ENCODE data around the gene BSND.

BSND gene

DNA sequence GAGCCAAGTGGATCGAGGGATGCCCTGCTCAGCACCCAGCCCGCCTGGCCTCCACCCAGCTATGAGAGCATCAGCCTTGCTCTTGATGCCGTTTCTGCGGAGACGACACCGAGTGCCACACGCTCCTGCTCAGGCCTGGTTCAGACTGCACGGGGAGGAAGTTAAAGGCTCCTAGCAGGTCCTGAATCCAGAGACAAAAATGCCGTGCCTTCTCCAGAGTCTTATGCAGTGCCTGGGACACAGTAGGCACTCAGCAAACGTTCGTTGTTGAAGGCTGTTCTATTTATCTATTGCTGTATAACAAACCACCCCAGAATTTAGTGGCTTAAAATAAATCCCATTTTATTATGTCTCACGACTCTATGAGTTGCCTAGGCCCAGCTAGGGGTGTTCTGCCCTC lies 6.8 kb upstream of the BSND start:
- no peak for DNase-seq (ENCODE audit: low spot score)

DNA sequence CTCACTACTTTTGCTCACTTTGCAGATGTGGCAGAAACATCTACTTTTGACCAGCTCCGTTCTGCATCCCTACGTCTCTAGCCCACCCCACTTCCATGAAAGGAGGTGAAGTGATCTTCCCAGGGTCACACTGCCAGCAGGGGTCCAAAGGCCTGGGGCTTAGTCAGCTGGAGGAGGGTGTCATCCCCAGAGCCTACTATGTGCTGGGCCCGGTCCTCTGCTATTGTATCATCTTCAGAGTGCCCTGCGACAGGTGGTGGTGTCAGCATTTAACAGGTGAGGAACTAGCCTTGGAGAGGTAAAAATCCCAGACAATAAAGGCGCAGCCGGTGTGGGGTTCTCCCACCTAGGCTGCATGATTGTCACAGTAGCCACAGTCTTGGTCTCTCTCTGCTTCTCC lies 5.6 kb upstream of the BSND start:
- DNase-seq (ENCODE audit: low spot score) = no peak

DNA sequence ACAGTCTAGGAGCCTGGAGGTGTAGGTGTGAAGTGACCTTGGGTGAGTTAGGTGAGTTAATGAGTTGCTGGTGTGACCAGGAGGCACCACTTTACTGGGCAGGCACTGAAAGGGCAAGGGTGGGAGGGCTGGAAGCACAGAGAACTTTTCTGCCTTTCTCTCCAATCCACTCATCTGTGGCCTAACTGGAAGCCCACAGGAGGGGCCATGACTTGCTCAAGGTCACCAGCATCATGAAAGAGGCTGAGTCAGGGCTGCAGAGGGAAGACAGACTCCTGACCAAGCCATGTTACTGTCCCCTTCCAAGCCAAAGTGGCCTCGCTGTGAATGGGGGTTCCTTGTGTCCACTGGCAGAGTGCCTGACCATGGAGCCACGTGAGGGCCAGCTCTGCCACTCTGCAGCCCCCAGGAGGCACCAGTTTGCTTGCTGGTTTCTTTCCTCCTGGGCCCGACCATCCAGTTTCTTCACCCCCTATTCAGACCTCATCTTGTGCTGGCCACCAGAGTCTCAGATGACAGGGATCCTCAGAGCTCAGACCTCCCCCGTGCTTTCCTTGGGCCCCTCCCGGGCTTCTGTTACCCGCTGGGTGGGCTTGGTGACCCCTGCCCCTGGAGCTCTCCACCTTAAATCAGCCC lies 4.3 kb upstream of the BSND start:
- no peak for DNase-seq (ENCODE audit: low spot score)

DNA sequence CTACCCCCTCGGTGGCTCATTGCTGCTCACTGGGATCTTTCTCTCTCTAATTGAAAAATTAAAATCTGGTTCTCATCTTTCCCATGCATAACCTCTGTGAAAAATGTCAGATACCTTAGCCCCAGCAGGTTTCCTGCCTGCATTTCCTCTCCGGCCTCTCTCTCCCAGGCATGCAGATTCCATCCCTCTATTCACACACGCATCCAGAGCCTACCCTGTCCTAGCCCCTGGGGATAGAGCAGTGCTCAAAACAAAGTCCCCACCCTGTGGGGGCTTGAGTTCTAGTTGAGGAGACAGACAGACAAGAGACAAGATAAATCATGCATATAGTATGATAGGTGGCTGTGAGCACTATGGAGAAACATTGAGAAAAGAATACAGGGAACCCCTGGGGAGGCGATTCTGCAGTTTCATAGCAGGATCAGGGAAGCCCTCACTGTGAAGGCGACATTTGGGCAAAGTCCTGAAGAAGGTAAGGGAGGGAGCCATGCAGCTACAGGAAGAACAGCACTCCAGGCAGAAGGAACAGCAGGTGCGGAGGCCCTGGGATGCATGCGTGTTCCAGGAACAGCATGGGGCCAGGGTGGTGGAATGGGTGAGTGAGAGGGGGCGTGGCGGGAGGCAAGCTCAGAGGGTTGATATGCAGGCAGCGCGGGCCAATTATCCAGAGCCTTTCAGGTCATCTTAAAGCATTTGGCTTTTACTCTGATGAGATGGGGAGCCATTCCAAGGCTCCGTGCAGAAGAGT lies 3.5 kb upstream of the BSND start:
- DNase-seq (ENCODE audit: low spot score) = no peak

DNA sequence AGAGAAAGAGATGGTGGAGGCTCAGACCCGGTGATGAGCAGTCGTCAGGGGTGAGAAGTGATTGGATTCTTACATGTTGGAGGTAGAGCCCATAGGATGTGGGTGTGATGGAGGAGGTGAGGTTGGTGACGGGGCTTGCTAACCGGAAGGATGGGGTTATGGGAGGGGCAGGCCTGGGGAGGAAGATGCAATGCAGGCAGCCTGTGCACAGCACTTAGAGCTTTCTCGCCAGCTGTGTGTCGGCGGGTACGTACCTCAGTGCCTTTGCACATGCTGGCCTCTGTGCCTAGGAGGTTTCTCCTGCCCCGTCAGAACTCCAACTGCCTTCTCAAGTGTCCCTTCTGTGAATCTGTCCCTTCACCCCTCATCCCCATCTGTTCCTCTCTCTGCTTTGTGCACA lies 2.9 kb upstream of the BSND start:
- DNase-seq (ENCODE audit: low spot score) = no peak

DNA sequence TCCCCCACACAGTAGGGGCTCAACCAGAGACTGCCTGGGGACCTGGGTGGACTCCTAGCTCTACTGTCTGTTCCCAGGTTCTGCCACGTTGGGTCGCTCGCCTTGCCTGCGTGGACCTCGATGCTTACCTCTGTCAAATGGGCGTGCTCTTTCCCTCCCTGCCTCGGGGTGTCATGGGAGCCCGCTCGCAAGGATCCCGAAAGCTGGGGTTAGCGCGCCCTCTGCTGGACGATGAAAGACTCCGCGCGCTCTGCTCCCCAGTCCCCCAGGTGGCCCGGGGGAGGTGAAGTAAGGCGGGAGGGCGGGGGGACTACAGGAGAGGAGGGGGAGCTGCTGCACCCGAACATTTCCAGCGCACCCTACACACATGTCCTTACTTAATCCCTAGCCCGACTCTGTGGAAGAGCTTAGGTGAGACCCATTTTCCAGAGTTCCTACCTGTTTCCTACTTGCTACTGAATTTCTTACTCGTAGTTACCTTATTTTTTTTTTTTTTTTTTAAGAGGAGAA lies 2.3 kb upstream of the BSND start:
- peak; percentile 93 for DNase-seq (ENCODE audit: low spot score)

DNA sequence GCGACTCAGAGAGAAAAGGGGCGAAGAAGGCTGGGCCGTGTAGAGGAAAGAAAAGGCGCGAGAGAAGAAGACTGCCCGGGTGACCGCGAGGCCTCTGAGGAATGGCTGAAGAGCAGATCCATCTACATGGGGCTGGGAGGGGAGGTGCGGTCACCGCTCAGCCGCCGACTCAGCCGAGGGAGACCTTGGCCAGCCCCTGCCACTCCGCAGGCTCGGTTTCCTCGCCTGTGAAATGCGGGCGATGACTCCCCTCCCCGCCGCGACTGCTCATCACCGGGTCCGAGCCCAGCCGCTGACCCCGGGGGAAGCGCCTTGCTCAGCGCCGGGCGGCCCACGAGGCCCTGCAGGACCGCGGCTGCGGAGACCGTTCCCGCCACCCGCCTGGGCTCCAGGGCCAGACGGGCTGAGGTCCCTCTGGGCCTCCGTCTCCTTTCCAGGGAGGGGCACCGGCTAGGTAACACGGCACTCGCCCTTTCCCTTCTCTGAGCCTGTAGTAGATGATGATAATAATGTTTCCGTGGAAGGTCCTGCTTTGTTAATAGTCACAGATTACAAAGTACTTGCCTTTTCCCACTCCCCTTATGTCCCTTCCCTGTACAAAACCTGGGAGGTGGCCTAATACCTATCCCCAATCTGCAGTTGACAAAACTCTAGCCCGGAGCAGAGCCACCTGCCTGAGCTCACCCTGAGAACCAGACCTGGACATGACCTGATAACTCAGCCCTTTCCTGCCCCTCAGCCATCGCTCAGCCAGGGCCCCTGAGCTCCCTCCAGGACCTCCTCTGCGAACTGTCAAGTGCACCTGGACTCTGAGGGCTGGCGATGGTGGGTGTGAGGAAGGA lies 1.6 kb upstream of the BSND start:
- DNase-seq (ENCODE audit: low spot score) = peak; percentile 59

DNA sequence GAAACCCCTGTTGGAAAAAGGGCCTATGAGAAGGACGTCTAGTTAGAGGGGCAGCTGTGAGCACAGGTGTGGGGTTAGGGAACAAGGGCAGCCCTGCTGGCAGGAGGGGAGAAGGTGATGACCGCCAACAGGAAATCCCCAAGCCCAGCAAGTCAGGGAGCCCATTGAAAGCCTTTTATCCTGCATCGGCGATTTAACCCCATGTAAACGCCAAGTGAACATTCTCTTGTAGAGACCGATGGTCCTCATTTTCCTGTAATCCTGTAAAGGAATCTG lies 1.1 kb upstream of the BSND start:
- DNase-seq (ENCODE audit: low spot score) = no peak

DNA sequence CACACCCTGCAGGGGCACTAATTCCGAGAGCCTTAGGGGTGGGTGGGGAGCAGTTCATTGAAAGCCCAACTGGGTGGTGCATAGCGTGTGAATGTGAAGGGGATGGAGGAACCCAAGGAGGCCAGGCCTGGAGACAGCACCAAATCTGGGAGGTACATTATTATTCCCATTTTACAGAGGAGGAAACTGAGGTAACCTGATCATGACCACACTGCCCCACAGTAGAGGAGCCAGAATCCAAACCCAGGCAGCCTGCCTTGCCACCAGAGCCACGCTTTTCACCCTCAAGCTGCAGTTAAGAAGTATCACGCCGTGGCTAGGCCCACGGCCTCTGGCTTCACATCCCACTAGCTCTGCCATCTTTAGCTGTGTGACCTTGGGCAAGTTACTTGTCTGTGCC lies 633 bp upstream of the BSND start:
- no peak for DNase-seq (ENCODE audit: low spot score)

DNA sequence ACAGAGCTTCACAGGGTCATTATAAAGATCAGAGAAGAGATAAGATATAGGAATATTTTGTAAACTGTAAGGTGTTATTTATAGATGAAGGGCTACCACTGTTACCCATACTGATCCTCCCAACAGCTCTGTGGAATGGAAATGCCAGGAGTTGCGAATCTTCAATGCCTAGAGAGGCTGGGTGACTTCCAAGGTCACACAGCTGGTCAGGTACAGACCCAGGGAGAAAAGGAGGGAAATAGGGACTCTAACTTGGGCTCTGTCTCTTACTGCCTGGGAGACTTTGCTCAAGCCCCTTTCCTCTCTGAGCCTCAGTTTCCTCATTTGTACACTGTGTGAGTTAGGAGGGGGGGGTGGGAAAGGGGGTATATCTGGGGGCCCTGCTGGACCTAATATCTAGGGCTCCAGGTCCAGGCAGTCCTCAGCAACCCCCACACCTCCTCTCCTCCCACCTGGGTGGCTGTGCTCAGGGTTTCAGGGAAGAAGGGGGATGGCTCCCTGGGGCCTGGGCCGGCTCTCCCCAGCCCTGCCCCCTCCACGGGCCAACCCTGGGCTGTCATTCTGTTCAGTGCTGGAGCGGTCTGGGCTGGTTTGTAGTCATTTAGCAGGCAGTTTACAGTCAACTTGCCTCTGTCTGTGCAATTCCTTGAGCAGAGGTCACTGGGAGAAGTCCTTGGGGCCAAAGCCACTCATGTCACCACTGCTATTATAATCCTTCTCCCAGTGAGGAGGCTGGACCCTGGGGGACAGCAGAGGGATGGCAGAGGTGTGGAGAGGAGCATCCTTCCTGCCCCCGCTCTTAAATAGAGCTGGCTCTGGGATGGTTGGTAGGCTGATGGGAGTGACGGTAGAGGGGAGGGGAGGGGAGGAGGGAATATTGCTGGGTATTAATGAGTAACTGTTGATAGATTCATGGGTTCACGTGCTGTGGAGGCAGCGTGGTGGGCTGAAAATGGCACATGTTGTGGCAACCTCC lies 1.7 kb downstream of the BSND start:
- no peak for DNase-seq (ENCODE audit: low spot score)

DNA sequence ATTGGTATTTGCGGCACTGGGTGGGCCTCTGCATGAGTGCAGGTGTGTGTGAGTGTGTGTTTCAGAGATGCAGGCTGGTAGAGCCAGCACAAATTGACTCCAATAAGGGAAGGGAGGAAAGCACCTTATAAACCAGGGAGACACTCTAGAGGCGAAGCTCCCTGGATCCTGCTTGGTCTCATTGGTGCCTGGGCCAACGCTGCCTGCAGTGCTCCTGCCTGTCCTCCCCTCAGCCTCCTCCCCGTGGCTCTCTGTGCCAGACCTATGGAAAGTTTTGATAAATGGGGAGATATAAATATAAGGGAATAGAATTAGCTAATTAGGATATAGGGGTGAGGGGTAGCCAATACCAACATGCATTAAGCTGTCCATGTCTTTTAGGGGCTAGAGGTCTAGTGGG lies 2.6 kb downstream of the BSND start:
- no peak for DNase-seq (ENCODE audit: low spot score)

DNA sequence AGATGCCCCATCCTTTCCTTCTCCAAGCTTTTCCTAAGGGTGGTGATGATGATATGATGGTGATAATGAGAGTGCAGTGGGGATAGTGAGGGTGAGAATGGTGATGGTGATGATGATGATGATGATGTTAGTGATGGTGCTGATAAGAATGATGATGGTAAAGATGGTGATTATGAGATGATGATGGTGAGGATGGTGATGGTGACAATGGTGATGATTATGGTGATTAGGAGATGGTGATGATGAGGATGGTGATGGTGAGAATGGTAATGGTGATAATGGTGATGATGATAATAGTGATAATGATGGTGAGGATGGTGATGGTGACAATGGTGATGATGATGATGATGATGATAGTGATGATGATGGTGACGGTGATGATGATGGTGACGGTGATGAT lies 4.0 kb downstream of the BSND start:
- DNase-seq (ENCODE audit: low spot score) = no peak

DNA sequence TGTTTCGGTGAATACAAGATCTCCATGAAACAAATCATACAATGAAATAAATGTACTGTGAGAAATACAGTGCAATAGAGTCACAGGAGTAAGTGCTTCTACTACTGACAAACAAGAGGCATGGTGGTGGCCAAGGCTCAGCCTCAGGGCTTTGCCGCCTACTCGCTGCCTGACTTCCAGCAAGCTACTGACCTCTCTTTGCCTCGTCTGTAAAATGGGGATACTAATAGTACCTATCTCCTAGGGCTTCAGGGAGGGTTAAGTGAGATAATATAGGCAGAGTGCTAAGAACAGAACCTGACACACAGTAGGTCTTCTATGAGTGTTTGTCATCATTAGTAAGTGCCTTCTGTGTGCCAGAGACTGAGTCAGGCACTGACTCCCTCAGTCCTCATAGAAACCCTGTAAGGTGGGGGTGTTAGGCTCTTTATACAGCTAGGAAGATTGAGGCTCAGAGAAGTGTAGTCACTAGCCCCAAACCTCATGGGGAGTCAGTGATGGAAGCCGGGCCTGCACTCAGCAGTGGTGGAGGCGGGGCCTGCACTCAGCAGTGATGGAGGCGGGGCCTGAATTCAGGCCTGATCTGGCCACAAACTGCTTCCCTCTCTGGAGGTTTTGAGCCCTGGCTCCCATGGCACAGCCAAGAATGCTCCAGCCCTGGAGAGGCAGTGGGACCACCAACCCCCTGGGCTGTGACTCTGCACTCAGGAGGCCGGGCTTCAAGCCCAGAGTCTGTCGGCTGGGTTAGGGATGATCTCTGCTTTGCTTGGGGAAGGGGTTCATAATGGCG lies 6.8 kb downstream of the BSND start:
- no peak for DNase-seq (ENCODE audit: low spot score)

DNA sequence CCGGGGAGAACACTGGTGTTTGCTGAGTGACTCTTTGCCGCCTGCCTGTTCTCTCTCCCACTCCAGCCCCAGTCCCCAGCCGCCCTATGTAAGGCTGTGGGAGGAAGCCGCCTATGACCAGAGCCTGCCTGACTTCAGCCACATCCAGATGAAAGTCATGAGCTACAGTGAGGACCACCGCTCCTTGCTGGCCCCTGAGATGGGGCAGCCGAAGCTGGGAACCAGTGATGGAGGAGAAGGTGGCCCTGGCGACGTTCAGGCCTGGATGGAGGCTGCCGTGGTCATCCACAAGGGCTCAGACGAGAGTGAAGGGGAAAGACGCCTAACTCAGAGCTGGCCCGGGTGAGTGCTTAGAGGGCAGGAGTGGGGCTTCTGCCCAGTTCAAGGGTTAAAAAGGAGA lies 8.2 kb downstream of the BSND start:
- DNase-seq (ENCODE audit: low spot score) = no peak

DNA sequence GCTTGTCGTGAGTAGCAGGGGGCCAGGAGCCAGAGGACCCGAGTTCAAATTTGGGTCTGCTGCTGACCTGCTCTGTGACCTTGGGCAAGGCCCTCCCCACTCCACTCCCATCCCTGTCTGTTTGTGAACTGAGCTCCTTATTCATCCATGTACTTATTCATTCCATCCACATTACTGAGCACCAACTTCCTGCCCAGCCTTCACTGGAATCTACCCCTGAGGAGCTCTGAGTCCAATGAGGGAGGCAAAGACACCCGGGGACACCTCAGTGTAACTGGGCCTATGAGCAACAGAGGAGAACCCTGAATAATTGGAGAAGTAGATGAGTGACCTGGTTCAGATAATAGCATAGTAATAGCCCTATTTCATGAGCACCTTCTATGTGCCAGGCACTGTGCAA lies 8.9 kb downstream of the BSND start:
- peak; percentile 88 for DNase-seq (ENCODE audit: low spot score)

DNA sequence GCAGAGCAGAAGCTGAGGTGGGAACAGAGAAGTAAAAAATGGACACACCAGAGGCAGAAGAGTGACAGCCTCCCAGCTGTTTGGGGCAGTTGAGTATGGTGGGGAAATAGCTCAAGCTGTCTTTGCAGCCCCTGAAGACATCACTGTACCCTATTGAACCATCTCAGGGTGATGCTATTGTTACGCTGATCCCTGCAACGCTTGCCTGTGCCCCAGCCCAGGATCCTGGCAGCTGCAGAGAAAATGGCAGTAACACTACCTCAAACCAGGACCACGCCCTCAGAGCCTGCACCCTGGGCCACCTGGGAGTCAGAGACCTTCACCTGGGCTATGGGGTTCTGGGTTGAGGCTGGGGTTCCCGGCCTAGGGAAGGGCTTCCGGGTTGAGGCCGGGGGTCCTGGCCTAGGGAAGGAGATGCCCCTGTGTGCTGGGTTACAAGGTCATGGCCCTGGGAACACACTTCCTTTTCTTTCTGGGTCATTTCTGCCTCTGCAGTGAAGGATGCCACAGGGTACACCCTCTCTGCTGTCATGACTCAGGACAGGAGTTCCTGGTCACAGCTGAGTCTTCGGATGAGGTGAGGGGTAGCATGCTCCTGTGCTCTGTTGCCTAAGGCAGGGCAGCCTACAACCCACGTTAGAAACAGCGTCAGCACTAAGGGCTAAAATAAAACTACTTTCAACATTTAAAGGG lies 11.6 kb downstream of the BSND start:
- no peak for DNase-seq (ENCODE audit: low spot score)

DNA sequence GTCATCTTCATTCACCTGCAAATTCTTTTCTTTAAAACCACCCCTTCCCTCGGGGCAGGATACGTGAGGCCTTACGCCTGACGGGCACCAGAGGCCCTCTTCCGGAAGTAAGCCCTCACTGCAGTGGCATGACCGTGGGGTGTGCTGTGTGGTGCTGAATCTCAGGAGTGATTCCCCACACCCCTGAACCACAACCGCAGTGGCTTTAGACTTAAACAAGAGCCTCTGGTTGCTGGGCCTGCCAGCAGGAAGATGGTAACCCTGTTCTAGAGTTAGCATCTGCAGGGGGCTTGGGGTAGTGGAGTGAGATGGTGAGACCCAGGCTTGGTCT lies 12.1 kb downstream of the BSND start:
- no peak for DNase-seq (ENCODE audit: low spot score)

DNA sequence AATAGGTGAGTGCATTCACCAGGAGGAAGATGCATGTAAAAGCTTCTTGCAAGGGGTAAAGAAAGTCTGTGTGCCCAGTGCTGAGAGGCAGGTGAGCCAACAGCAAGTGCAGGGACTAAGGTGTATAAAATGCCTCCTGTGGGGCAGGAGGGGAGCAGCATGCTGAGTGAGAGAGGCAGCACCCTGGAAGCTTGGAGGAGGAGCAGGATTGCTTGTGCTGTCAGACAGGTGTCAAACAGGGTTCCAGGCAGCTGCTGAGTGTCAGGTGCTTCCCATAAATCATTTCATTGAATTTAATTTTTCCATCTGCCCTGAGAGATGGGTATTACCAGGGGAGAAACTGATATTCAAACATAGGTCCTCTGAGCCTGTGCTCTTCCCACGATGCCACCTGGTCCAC lies 13.9 kb downstream of the BSND start:
- no peak for DNase-seq (ENCODE audit: low spot score)

DNA sequence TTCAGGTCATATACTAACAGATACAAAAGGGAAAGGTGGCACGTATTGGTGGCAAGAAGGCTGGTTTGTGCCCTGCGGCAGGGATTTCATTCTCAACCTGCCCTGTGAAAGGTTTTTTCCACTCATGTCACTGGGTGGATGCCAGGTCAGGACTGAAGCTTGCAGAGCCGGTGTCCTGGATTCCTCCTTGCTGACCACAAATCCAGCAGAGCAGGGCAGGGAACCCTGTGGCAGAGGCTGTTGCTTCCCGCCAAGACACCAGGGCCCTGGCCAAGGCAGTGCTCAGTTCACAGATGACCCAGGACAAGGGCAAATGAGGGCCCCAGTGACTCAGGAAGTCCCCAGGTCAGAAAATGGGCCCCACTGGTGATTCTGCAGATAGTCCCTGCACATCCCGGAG lies 16.4 kb downstream of the BSND start:
- DNase-seq (ENCODE audit: low spot score) = no peak

DNA sequence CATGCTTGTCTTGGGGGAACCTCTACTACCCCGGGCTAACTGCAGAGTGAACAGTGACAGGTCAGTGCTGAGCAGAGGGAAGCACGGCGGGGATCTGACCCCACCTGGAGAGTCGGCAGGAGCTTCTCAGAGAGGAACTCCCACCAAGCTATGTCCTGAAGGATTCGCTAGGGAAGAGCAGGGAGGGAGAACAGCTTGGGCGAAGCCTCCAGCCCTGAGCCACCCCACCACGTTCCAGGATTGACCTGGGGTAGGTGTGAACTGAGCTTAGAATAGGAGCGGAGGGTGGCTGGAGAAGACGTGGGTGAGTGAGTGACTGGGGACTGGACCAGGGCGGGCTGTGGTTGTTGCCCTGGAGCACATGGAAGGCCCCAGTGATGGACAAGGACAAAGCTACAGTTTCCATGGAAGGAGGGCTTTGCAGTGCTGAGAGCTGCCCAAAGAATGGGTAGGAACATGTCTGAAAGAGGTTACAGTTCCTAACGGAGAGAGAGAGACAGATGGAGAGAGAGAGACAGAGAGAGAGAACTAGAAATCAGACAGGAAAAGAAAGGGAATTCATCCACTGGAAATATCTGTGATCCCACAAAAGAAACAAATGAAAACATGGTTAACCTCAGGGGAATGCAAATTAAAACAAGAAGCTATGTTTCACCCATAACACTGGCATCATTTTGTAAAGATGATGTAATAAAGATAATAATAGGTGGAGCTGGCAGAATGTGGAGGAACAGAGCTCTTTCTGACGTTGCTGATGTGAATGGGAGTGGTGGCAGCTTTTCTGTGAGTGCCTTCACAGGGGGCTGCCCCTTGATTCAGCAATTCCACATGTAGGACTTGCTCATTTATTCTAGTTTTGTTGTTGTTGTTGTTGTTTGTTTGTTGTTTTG lies 17.2 kb downstream of the BSND start:
- DNase-seq (ENCODE audit: low spot score) = no peak

Data from hepatic stellate cell (primary cell).